Vagina (tissue), 2 donors: ENCODE data around the gene CHMP2A. TPM values are rescaled to one million over a fixed set of nuclear protein-coding genes. Genes with fewer than 3 reads are reported as not detected.

ENCODE experiments used
- DNase-seq, 2 donors: peaks; one replicate each; pipeline ENCODE4 v3.0.0-alpha.2; 2017; ENCODE audit errors: extremely low spot score in 2 of 2
- H3K27ac ChIP-seq: fragments of 200-600 bp; sonication (generic); one replicate; pipeline ENCODE4 v1.5.1; 2019
- H3K27me3 ChIP-seq: fragments of 200-600 bp; sonication (generic); one replicate; pipeline ENCODE4 v1.5.1; 2019
- H3K36me3 ChIP-seq, 2 donors: fragments of 200-600 bp; sonication (generic); one replicate each; pipeline ENCODE4 v1.5.1; 2017 to 2019
- H3K4me1 ChIP-seq: fragments of 200-600 bp; sonication (generic); one replicate; pipeline ENCODE4 v1.5.1; 2019
- H3K4me3 ChIP-seq, 2 donors: fragments of 200-600 bp; sonication (generic); 1 replicate in 1 of 2; 2 replicates in 1 of 2; pipeline ENCODE4 v1.5.1; 2016 to 2019
- H3K9me3 ChIP-seq: fragments of 200-600 bp; sonication (generic); one replicate; pipeline ENCODE4 v1.5.1; 2019
- CTCF ChIP-seq, 3 experiments: fragments of 450-650 bp in 2 of 3; fragments of 200-600 bp in 1 of 3; sonication (generic) in 1 of 3; IDR thresholded peaks; one replicate each; pipeline ENCODE4 v1.5.1; 2017 to 2019; ENCODE audit warnings: antibody characterized with exemption in 3 of 3, mild to moderate bottlenecking in 2 of 3, moderate library complexity in 2 of 3
- POLR2A ChIP-seq, 2 donors: fragments of 450-650 bp; IDR thresholded peaks; one replicate each; pipeline ENCODE4 v1.6.1; 2017; ENCODE audit warnings: antibody characterized with exemption in 2 of 2, mild to moderate bottlenecking in 2 of 2, moderate library complexity in 2 of 2
- POLR2AphosphoS5 ChIP-seq, 2 donors: sonication (generic); formaldehyde crosslinking; IDR thresholded peaks; one replicate each; pipeline ENCODE4 v1.9.0; 2017; ENCODE audit warnings: antibody characterized with exemption in 2 of 2, mild to moderate bottlenecking in 2 of 2, low read depth in 1 of 2; ENCODE audit not compliant: insufficient read depth in 1 of 2
- intact Hi-C: fragments of 100-400 bp; cut with DNase I; formaldehyde crosslinking; loops from one replicate; pipeline ENCODE4 v1.15.1; 2023
- total RNA-seq: library from RNA; depleted of rRNA; stranded (reverse); fragments of >200 nt; gene quantifications from one replicate; pipeline ENCODE4 v1.2.3, GENCODE V29; 2016

Gene CHMP2A
- total RNA-seq, 1 donor from 2014 or later, result 76.4 TPM

- Histone ChIP-seq H3K4me3 (no peak overlapping the region), H3K36me3 (no peaks in the 10 kb centered on the region), H3K4me1 (peaks cover 21% of the 10 kb centered on the region), H3K27ac (no peak overlapping the region), H3K27me3 (no peaks in the 10 kb centered on the region), H3K9me3 (no peaks in the 10 kb centered on the region)
- intact Hi-C loops, result no loop called here
- no peak for DNase-seq
- TF ChIP-seq CTCF (IDR thresholded peaks at IDR 0.05) (no peak), POLR2AphosphoS5 (IDR thresholded peaks at IDR 0.05; ENCODE audit: insufficient read depth in 1 of 2, low read depth in 1 of 2) (no peak), POLR2A (IDR thresholded peaks at IDR 0.05) (no peak)
These were observed 32.2 kb downstream of the CHMP2A start for GRCh38 chr19:58522709-58523108.

GRCh38 chr19:58521651-58522050 lies 33.3 kb downstream of the CHMP2A start:
- no peak overlapping the region for H3K27ac ChIP-seq
- TF ChIP-seq CTCF (IDR thresholded peaks at IDR 0.05), result no peak
- no peak for TF ChIP-seq POLR2AphosphoS5 (IDR thresholded peaks at IDR 0.05; ENCODE audit: insufficient read depth in 1 of 2, low read depth in 1 of 2)
- TF ChIP-seq POLR2A (IDR thresholded peaks at IDR 0.05), result no peak
- H3K27me3 ChIP-seq, result no peaks in the 10 kb centered on the region

GRCh38 chr19:58520257-58520599 lies 34.7 kb downstream of the CHMP2A start:
- intact Hi-C loops, result no loop called here
- H3K4me3 ChIP-seq, result peak overlapping the region; percentile 76 to 93
- no peaks in the 10 kb centered on the region for H3K27me3 ChIP-seq
- no peak for DNase-seq
- peaks cover 41% of the 10 kb centered on the region for H3K4me1 ChIP-seq
- peak overlapping the region; percentile 97 for H3K27ac ChIP-seq
- TF ChIP-seq CTCF (IDR thresholded peaks at IDR 0.05), result no peak
- TF ChIP-seq POLR2A (IDR thresholded peaks at IDR 0.05), result no peak
- TF ChIP-seq POLR2AphosphoS5 (IDR thresholded peaks at IDR 0.05; ENCODE audit: insufficient read depth in 1 of 2, low read depth in 1 of 2), result no peak
- H3K9me3 ChIP-seq, result no peaks in the 10 kb centered on the region
- H3K36me3 ChIP-seq, result peaks cover 0 to 18% of the 10 kb centered on the region in 2 donors

More at GRCh38 chr19:58521651-58522050, 33.3 kb downstream of the CHMP2A start:
- peaks cover 28% of the 10 kb centered on the region for H3K4me1 ChIP-seq
- intact Hi-C loops, result no loop called here
- peaks cover 0 to 7% of the 10 kb centered on the region in 2 donors for H3K36me3 ChIP-seq
- no peak overlapping the region for H3K4me3 ChIP-seq
- DNase-seq, result no peak
- no peaks in the 10 kb centered on the region for H3K9me3 ChIP-seq

- peak in 1 of 2 donors; percentile 31 for TF ChIP-seq POLR2A (IDR thresholded peaks at IDR 0.05)
- TF ChIP-seq POLR2AphosphoS5 (IDR thresholded peaks at IDR 0.05; ENCODE audit: insufficient read depth in 1 of 2, low read depth in 1 of 2), result peak; percentile 89 to 91
- peak; percentile 67 to 74 (median 73) for TF ChIP-seq CTCF (IDR thresholded peaks at IDR 0.05)
- intact Hi-C loops, result no loop called here
- Histone ChIP-seq H3K4me3 (peak within 1 kb of the TSS; percentile 76 to 93), H3K4me1 (peaks cover 47% of the 10 kb centered on the region), H3K9me3 (no peaks in the 10 kb centered on the region), H3K36me3 (peaks cover 0 to 18% of the 10 kb centered on the region in 2 donors), H3K27ac (peak within 1 kb of the TSS; percentile 97), H3K27me3 (no peaks in the 10 kb centered on the region)
- DNase-seq, result no peak
These were observed 35.3 kb downstream of the CHMP2A start, which contains the start of gene ZBTB45 for GRCh38 chr19:58519355-58520256. ZBTB45 (minus strand) TSS chr19:58519810; CDS start chr19:58517673, 2,137 bp downstream.

GRCh38 chr19:58519087-58519354 lies 35.9 kb downstream of the CHMP2A start:
- Histone ChIP-seq H3K36me3 (peaks cover 0 to 18% of the 10 kb centered on the region in 2 donors), H3K4me1 (peaks cover 53% of the 10 kb centered on the region), H3K9me3 (no peaks in the 10 kb centered on the region), H3K27ac (peak overlapping the region; percentile 97), H3K4me3 (peak overlapping the region; percentile 76 to 93), H3K27me3 (no peaks in the 10 kb centered on the region)
- no peak for DNase-seq
- intact Hi-C loops, result no loop called here
- no peak for TF ChIP-seq CTCF (IDR thresholded peaks at IDR 0.05)
- no peak for TF ChIP-seq POLR2AphosphoS5 (IDR thresholded peaks at IDR 0.05; ENCODE audit: insufficient read depth in 1 of 2, low read depth in 1 of 2)
- no peak for TF ChIP-seq POLR2A (IDR thresholded peaks at IDR 0.05)
